ENCODE measurements around the gene ADAMTS12.

DNA sequence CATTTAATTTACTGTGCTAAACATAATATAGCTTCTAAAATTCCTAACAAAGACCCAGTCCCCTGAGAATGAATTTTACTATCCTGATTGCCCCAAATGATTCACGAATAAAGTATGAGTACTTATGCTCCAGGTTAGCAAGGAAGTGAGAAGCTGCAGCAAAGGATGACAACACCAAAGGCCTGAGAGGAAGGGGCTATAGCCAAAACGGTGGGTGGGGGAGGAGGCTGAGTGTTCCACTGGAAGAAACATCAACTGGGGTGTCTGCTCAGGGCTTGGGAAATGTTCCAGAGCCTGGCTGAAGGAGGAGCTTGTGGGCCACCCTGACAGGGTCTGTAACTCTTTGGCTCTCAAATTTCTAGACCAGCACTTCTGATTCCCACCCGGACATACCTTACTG lies 157.3 kb downstream of the ADAMTS12 start:
- TF ChIP-seq TAF1 (IDR thresholded peaks at IDR 0.05; ENCODE audit: borderline replicate concordance, insufficient read depth, low read length) (no peak), FOXP2 (optimal IDR thresholded peaks at IDR 0.05; ENCODE audit: borderline replicate concordance, extremely low read depth, extremely low read length, insufficient read depth) (no peak), POLR2AphosphoS5 (IDR thresholded peaks at IDR 0.05; ENCODE audit: low read depth, low read length) (no peak), SIN3A (IDR thresholded peaks at IDR 0.05; ENCODE audit: borderline replicate concordance, insufficient read depth, low read length) (no peak)

All from PFSK-1 (cell line).